Hematopoietic multipotent progenitor cell treated with erythropoietin and hydrocortisone succinate and interleukin-3 and kit ligand, for 8 days (in vitro differentiated cells): ENCODE measurements around the gene ARFIP1.
"Not testable (repeated sequence)": the region's sequence is repeated elsewhere in the genome, so short reads cannot be mapped to it uniquely, and the experiment has no call there.

Experiments used
- DNase-seq: peaks from one replicate; pipeline ENCODE4 v3.0.0-alpha.2; 2015

ARFIP1 gene

GRCh38 chr4:152785639-152786615 is 6.2 kb downstream of the ARFIP1 start:
- DNase-seq, result no peak

- no peak for DNase-seq
Measured at GRCh38 chr4:152786627-152787026, 6.9 kb downstream of the ARFIP1 start.

- no peak for DNase-seq
Measured at GRCh38 chr4:152795891-152796290, 16.1 kb downstream of the ARFIP1 start.

GRCh38 chr4:152803541-152803940 is 23.8 kb downstream of the ARFIP1 start:
- no peak for DNase-seq

GRCh38 chr4:152805071-152805650 is 25.4 kb downstream of the ARFIP1 start:
- no peak for DNase-seq

GRCh38 chr4:152805818-152806217 is 26.1 kb downstream of the ARFIP1 start:
- DNase-seq, result no peak

GRCh38 chr4:152806501-152807125 is 26.9 kb downstream of the ARFIP1 start:
- DNase-seq, result peak; percentile 11

- no peak for DNase-seq
Measured at GRCh38 chr4:152807294-152807829, 27.6 kb downstream of the ARFIP1 start.

GRCh38 chr4:152808670-152809069 is 28.9 kb downstream of the ARFIP1 start:
- DNase-seq, result no peak

GRCh38 chr4:152810715-152811287 is 31.0 kb downstream of the ARFIP1 start:
- no peak for DNase-seq

GRCh38 chr4:152815078-152815477 is 35.3 kb downstream of the ARFIP1 start:
- no peak for DNase-seq

GRCh38 chr4:152817331-152817730 is 37.6 kb downstream of the ARFIP1 start:
- DNase-seq, result no peak

- no peak for DNase-seq
Measured at GRCh38 chr4:152819026-152819645, 39.4 kb downstream of the ARFIP1 start.

GRCh38 chr4:152820073-152820472 is 40.3 kb downstream of the ARFIP1 start:
- no peak for DNase-seq

GRCh38 chr4:152822323-152822722 is 42.6 kb downstream of the ARFIP1 start:
- DNase-seq, result no peak

- no peak for DNase-seq
Measured at GRCh38 chr4:152824561-152824960, 44.8 kb downstream of the ARFIP1 start.

GRCh38 chr4:152825336-152825735 is 45.6 kb downstream of the ARFIP1 start:
- DNase-seq, result no peak

- no peak for DNase-seq
Measured at GRCh38 chr4:152828122-152828521, 48.4 kb downstream of the ARFIP1 start.

GRCh38 chr4:152831416-152831815 is 51.7 kb downstream of the ARFIP1 start:
- DNase-seq, result no peak

- no peak for DNase-seq
Measured at GRCh38 chr4:152836936-152837335, 57.2 kb downstream of the ARFIP1 start.

- DNase-seq, result not testable (repeated sequence)
Measured at GRCh38 chr4:152839729-152840128, 60.0 kb downstream of the ARFIP1 start.

GRCh38 chr4:152843481-152844090 is 63.8 kb downstream of the ARFIP1 start:
- DNase-seq, result no peak
